Measurements from ENCODE around the gene SSBP2.

Gene SSBP2

DNA sequence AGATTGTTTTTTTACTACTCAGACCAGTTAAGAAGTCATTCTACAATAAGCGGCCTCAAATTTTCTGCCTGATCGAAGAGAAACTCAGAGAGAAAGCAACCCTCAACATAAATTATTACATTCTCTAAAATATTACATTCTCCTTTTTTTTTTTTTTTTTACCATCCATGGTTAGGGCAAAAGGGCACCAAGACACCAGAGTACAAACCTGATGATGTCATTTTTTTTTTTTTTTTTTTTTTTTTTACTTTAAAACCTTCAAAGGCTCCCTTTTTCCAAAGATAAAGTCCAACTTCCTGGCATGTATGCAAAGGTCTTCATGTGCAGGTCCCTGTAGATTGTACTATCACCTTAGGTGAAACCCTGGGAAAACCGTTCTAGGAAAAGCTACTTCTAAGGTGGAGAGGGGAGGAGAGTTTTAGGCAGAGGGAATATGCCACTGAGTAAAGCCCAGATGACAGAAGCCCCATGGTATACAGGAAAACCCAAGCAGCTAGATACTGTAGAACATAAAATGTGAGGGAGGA, 104.4 kb downstream of the SSBP2 start:
- Histone ChIP-seq H3K9me3 (ENCODE audit: control insufficient read depth in 1 of 2, low read length in 2 of 2) (no peaks in the 10 kb centered on the region), H3K9ac (ENCODE audit: low read depth in 1 of 2, low read length in 2 of 2) (no peak overlapping the region), H3K4me3 (ENCODE audit: low read depth in 1 of 2, low read length in 2 of 2) (no peak overlapping the region), H3K27ac (ENCODE audit: low read depth, low read length) (no peak overlapping the region), H3K36me3 (ENCODE audit: control insufficient read depth in 1 of 2, insufficient read depth in 2 of 2, low read length in 2 of 2) (no peaks in the 10 kb centered on the region), H3K4me1 (ENCODE audit: control insufficient read depth in 1 of 2, insufficient read depth in 2 of 2, low read length in 2 of 2) (no peaks in the 10 kb centered on the region), H3K27me3 (ENCODE audit: control insufficient read depth in 1 of 2, insufficient read depth in 2 of 2, low read length in 2 of 2) (no peaks in the 10 kb centered on the region)

DNA sequence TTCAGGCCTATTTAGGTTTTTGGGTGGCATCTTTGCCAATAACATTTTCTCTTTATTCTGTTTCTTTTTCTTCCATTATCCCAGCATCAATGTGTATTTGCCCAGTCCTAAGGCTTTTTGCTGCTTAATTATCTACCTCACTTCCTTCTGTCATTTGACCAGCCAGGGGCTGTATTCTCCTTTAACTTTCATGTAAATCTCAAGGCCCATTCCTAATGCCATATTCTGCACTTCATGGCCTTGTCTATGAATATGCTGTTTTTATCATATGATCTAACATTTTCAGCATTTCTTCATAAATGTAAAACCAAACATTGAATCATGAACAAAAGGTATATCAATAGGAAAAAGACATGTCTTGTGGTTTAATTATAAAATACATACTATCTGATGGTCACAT, 108.7 kb downstream of the SSBP2 start:
- no peaks in the 10 kb centered on the region for H3K9me3 ChIP-seq (ENCODE audit: control insufficient read depth in 1 of 2, low read length in 2 of 2)
- H3K4me3 ChIP-seq (ENCODE audit: low read depth in 1 of 2, low read length in 2 of 2): no peak overlapping the region
- no peaks in the 10 kb centered on the region for H3K27me3 ChIP-seq (ENCODE audit: control insufficient read depth in 1 of 2, insufficient read depth in 2 of 2, low read length in 2 of 2)
- no peaks in the 10 kb centered on the region for H3K36me3 ChIP-seq (ENCODE audit: control insufficient read depth in 1 of 2, insufficient read depth in 2 of 2, low read length in 2 of 2)
- H3K4me1 ChIP-seq (ENCODE audit: control insufficient read depth in 1 of 2, insufficient read depth in 2 of 2, low read length in 2 of 2): no peaks in the 10 kb centered on the region
- H3K27ac ChIP-seq (ENCODE audit: low read depth, low read length): no peak overlapping the region
- no peak overlapping the region for H3K9ac ChIP-seq (ENCODE audit: low read depth in 1 of 2, low read length in 2 of 2)

DNA sequence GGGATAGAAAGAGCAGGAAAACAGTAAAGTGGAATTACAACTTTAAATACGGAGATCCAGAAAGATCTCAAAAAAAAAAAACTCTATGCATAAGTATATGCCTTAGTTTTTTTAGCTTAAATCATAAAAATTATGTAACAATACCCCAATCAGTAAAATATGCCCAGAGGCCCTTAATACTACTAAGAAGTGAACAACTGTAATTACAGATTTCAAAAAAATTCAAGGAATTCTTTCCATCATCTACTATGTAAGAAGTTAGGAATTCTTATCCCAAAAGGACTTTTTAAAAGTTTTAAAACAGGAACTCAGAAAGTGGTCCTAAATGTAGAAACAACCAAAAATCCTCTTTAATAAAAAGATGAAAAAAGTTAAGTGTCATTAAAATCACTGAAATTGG, 111.3 kb downstream of the SSBP2 start:
- no peak overlapping the region for H3K9ac ChIP-seq (ENCODE audit: low read depth in 1 of 2, low read length in 2 of 2)
- no peaks in the 10 kb centered on the region for H3K9me3 ChIP-seq (ENCODE audit: control insufficient read depth in 1 of 2, low read length in 2 of 2)
- no peaks in the 10 kb centered on the region for H3K4me1 ChIP-seq (ENCODE audit: control insufficient read depth in 1 of 2, insufficient read depth in 2 of 2, low read length in 2 of 2)
- no peaks in the 10 kb centered on the region for H3K27me3 ChIP-seq (ENCODE audit: control insufficient read depth in 1 of 2, insufficient read depth in 2 of 2, low read length in 2 of 2)
- H3K27ac ChIP-seq (ENCODE audit: low read depth, low read length): no peak overlapping the region
- H3K36me3 ChIP-seq (ENCODE audit: control insufficient read depth in 1 of 2, insufficient read depth in 2 of 2, low read length in 2 of 2): peaks cover 0 to 3% of the 10 kb centered on the region in 2 donors
- no peak overlapping the region for H3K4me3 ChIP-seq (ENCODE audit: low read depth in 1 of 2, low read length in 2 of 2)

DNA sequence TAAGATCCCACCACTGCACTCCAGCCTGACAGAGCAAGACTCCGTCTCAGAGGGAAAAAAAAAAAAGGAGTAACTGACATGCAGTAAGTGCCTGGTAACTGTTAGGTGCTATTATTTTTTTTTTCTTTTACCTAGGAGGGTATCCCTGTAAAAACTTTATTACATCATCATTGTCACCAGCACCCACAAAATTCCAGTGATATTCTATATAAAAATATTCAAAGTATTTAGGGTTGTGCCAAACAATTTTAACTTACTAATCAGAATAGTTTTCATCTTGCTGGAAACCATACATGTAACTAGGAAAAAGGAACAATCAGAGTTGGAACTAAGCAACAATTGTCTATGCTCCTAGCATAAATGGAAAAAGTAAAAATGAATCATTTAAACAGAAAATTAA, 112.4 kb downstream of the SSBP2 start:
- H3K27ac ChIP-seq (ENCODE audit: low read depth, low read length): no peak overlapping the region
- no peaks in the 10 kb centered on the region for H3K9me3 ChIP-seq (ENCODE audit: control insufficient read depth in 1 of 2, low read length in 2 of 2)
- H3K9ac ChIP-seq (ENCODE audit: low read depth in 1 of 2, low read length in 2 of 2): no peak overlapping the region
- H3K27me3 ChIP-seq (ENCODE audit: control insufficient read depth in 1 of 2, insufficient read depth in 2 of 2, low read length in 2 of 2): no peaks in the 10 kb centered on the region
- H3K4me3 ChIP-seq (ENCODE audit: low read depth in 1 of 2, low read length in 2 of 2): no peak overlapping the region
- no peaks in the 10 kb centered on the region for H3K4me1 ChIP-seq (ENCODE audit: control insufficient read depth in 1 of 2, insufficient read depth in 2 of 2, low read length in 2 of 2)
- peaks cover 0 to 3% of the 10 kb centered on the region in 2 donors for H3K36me3 ChIP-seq (ENCODE audit: control insufficient read depth in 1 of 2, insufficient read depth in 2 of 2, low read length in 2 of 2)

DNA sequence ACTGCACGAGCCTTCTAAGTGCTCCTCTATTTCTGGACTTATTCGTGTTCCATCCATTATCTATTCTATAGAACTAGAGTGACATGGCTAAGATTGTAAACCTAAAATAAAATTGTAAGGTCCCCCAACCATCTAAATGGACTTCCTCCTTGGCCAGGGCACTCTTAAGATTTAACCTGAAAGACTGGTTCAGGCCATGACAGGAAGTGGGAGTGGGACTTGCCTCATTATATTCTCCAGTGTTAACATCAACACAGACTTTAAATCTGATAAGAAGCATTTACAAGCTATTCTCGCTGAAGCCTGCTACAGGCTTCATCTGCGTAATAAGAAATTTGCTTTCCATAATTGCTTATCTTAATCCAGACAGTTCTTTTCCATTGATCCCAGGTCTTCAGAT, 117.0 kb downstream of the SSBP2 start:
- no peaks in the 10 kb centered on the region for H3K9me3 ChIP-seq (ENCODE audit: control insufficient read depth in 1 of 2, low read length in 2 of 2)
- no peaks in the 10 kb centered on the region for H3K27me3 ChIP-seq (ENCODE audit: control insufficient read depth in 1 of 2, insufficient read depth in 2 of 2, low read length in 2 of 2)
- peaks cover 0 to 3% of the 10 kb centered on the region in 2 donors for H3K36me3 ChIP-seq (ENCODE audit: control insufficient read depth in 1 of 2, insufficient read depth in 2 of 2, low read length in 2 of 2)
- H3K9ac ChIP-seq (ENCODE audit: low read depth in 1 of 2, low read length in 2 of 2): no peak overlapping the region
- H3K4me1 ChIP-seq (ENCODE audit: control insufficient read depth in 1 of 2, insufficient read depth in 2 of 2, low read length in 2 of 2): no peaks in the 10 kb centered on the region
- H3K27ac ChIP-seq (ENCODE audit: low read depth, low read length): no peak overlapping the region
- H3K4me3 ChIP-seq (ENCODE audit: low read depth in 1 of 2, low read length in 2 of 2): no peak overlapping the region

DNA sequence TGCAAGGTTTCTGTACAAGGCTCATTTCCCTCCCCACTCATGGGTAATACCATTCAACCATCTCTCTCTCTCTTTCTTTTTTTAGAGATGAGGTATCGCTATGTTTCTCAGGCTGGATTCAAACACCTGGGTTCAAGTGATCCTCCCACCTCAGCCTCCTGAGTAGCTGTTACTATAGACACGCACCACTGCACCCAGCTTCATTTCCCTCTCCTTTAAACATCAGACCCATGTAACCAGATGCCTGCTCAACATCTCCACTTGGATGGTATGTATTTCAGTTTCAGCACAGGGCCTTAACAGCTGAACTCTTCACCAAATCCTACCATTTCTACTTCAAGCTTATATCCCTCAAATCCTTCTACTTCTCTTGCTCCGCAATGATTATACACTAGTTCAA, 117.4 kb downstream of the SSBP2 start:
- Histone ChIP-seq H3K9ac (ENCODE audit: low read depth in 1 of 2, low read length in 2 of 2) (no peak overlapping the region), H3K9me3 (ENCODE audit: control insufficient read depth in 1 of 2, low read length in 2 of 2) (no peaks in the 10 kb centered on the region), H3K36me3 (ENCODE audit: control insufficient read depth in 1 of 2, insufficient read depth in 2 of 2, low read length in 2 of 2) (peaks cover 0 to 3% of the 10 kb centered on the region in 2 donors), H3K27ac (ENCODE audit: low read depth, low read length) (no peak overlapping the region), H3K4me1 (ENCODE audit: control insufficient read depth in 1 of 2, insufficient read depth in 2 of 2, low read length in 2 of 2) (no peaks in the 10 kb centered on the region), H3K27me3 (ENCODE audit: control insufficient read depth in 1 of 2, insufficient read depth in 2 of 2, low read length in 2 of 2) (no peaks in the 10 kb centered on the region), H3K4me3 (ENCODE audit: low read depth in 1 of 2, low read length in 2 of 2) (no peak overlapping the region)

DNA sequence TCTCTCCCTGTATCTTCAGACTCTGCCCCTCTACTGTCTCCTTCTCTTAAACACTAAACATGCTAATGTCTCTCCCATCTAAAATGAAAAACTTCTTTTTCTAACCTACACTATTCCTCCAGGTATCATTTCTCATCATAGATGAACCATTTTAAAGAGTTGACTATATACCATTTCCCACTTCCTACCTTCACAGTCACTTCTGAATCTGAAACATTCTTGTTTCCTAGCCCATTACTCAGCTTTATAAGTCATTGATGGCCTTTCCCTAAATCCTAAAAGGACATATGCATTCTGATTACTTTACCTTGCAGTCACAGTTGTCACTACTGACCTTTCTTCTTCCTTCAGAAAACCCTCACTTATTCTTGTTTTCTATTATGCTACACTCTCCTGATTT, 118.2 kb downstream of the SSBP2 start:
- H3K4me1 ChIP-seq (ENCODE audit: control insufficient read depth in 1 of 2, insufficient read depth in 2 of 2, low read length in 2 of 2): no peaks in the 10 kb centered on the region
- H3K4me3 ChIP-seq (ENCODE audit: low read depth in 1 of 2, low read length in 2 of 2): no peak overlapping the region
- no peak overlapping the region for H3K9ac ChIP-seq (ENCODE audit: low read depth in 1 of 2, low read length in 2 of 2)
- H3K36me3 ChIP-seq (ENCODE audit: control insufficient read depth in 1 of 2, insufficient read depth in 2 of 2, low read length in 2 of 2): peaks cover 0 to 3% of the 10 kb centered on the region in 2 donors
- H3K9me3 ChIP-seq (ENCODE audit: control insufficient read depth in 1 of 2, low read length in 2 of 2): no peaks in the 10 kb centered on the region
- no peaks in the 10 kb centered on the region for H3K27me3 ChIP-seq (ENCODE audit: control insufficient read depth in 1 of 2, insufficient read depth in 2 of 2, low read length in 2 of 2)
- no peak overlapping the region for H3K27ac ChIP-seq (ENCODE audit: low read depth, low read length)

DNA sequence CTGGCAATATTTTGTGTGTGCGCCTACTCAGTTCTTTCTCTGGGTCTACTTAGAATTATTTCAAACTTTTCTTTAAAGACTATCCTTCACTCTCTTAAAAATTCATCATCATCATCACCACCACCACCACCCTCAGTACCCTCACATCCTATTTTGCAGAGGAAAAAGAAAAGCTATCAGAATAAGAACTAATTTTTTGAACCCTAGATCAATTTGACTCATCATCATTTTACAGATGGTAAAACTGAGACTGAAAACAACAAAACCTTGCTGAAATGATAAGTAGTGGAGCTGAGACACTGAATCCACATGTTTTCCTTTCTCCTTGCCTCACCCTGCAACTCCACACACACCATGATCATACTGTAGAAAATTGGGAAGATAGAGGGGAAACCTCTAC, 119.3 kb downstream of the SSBP2 start:
- Histone ChIP-seq H3K9me3 (ENCODE audit: control insufficient read depth in 1 of 2, low read length in 2 of 2) (no peaks in the 10 kb centered on the region), H3K9ac (ENCODE audit: low read depth in 1 of 2, low read length in 2 of 2) (no peak overlapping the region), H3K27me3 (ENCODE audit: control insufficient read depth in 1 of 2, insufficient read depth in 2 of 2, low read length in 2 of 2) (no peaks in the 10 kb centered on the region), H3K27ac (ENCODE audit: low read depth, low read length) (no peak overlapping the region), H3K36me3 (ENCODE audit: control insufficient read depth in 1 of 2, insufficient read depth in 2 of 2, low read length in 2 of 2) (peaks cover 0 to 3% of the 10 kb centered on the region in 2 donors), H3K4me1 (ENCODE audit: control insufficient read depth in 1 of 2, insufficient read depth in 2 of 2, low read length in 2 of 2) (no peaks in the 10 kb centered on the region), H3K4me3 (ENCODE audit: low read depth in 1 of 2, low read length in 2 of 2) (no peak overlapping the region)

DNA sequence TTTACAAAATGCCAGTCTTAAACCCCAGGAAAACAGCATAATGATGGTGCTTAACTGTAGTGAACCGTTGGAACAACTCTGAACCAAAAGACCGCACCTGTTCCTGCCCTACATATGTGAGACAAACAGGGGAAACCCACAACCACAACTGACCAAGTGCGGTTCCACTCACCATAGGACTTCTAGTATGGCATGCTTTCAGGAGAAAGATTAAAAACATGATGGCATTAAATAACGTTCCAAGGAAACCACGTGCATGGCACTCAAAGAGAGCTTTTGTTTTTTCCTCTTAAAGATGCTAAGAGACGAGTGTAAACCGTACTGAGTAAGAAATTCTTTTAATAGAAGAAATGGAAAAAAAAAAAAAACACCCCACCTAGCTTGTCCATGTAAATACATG, 119.8 kb downstream of the SSBP2 start:
- Histone ChIP-seq H3K9ac (ENCODE audit: low read depth in 1 of 2, low read length in 2 of 2) (no peak overlapping the region), H3K4me3 (ENCODE audit: low read depth in 1 of 2, low read length in 2 of 2) (no peak overlapping the region), H3K9me3 (ENCODE audit: control insufficient read depth in 1 of 2, low read length in 2 of 2) (no peaks in the 10 kb centered on the region), H3K4me1 (ENCODE audit: control insufficient read depth in 1 of 2, insufficient read depth in 2 of 2, low read length in 2 of 2) (no peaks in the 10 kb centered on the region), H3K27ac (ENCODE audit: low read depth, low read length) (no peak overlapping the region), H3K36me3 (ENCODE audit: control insufficient read depth in 1 of 2, insufficient read depth in 2 of 2, low read length in 2 of 2) (peaks cover 0 to 3% of the 10 kb centered on the region in 2 donors), H3K27me3 (ENCODE audit: control insufficient read depth in 1 of 2, insufficient read depth in 2 of 2, low read length in 2 of 2) (no peaks in the 10 kb centered on the region)

DNA sequence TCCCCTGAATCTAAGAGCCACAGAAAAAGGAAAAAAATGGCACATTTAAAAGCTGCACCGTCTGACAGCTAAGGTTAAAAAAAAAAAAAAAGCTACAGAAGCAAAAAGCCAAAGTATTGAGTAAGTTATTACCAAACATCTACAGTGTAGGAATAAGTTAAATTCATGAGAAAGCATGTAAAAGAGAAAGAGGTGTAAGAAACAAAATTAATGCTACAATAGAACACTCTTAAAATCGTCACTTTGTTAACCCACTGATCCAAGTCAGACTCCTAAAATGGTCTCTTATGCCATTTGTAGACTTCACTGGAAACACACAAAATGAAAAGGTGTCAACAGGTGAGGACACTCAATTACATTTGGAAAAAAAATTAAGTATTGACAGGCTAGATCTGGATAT, 120.2 kb downstream of the SSBP2 start:
- no peaks in the 10 kb centered on the region for H3K9me3 ChIP-seq (ENCODE audit: control insufficient read depth in 1 of 2, low read length in 2 of 2)
- H3K27me3 ChIP-seq (ENCODE audit: control insufficient read depth in 1 of 2, insufficient read depth in 2 of 2, low read length in 2 of 2): no peaks in the 10 kb centered on the region
- no peak overlapping the region for H3K9ac ChIP-seq (ENCODE audit: low read depth in 1 of 2, low read length in 2 of 2)
- H3K4me1 ChIP-seq (ENCODE audit: control insufficient read depth in 1 of 2, insufficient read depth in 2 of 2, low read length in 2 of 2): no peaks in the 10 kb centered on the region
- no peak overlapping the region for H3K4me3 ChIP-seq (ENCODE audit: low read depth in 1 of 2, low read length in 2 of 2)
- no peak overlapping the region for H3K27ac ChIP-seq (ENCODE audit: low read depth, low read length)
- peaks cover 0 to 3% of the 10 kb centered on the region in 2 donors for H3K36me3 ChIP-seq (ENCODE audit: control insufficient read depth in 1 of 2, insufficient read depth in 2 of 2, low read length in 2 of 2)

DNA sequence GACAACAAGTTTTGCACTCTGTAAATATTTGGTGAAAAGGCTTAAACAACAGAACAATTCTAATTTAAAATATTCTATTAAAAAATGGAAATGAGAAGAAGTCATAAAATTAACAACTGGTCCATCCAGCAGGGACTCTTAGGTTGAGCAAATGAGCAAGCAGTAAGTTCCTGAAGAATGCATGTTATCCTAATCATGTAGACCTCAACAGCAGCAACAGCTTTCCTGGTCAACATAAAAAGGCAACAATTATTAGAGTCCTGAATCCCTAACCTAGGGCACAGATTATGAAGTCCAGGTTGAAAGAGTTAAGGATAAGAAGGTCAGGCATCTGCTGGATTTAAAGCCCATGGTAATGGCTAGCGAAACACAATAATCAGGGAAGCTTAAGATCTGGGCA, 120.9 kb downstream of the SSBP2 start:
- Histone ChIP-seq H3K4me1 (ENCODE audit: control insufficient read depth in 1 of 2, insufficient read depth in 2 of 2, low read length in 2 of 2) (no peaks in the 10 kb centered on the region), H3K9me3 (ENCODE audit: control insufficient read depth in 1 of 2, low read length in 2 of 2) (no peaks in the 10 kb centered on the region), H3K27ac (ENCODE audit: low read depth, low read length) (no peak overlapping the region), H3K9ac (ENCODE audit: low read depth in 1 of 2, low read length in 2 of 2) (no peak overlapping the region), H3K36me3 (ENCODE audit: control insufficient read depth in 1 of 2, insufficient read depth in 2 of 2, low read length in 2 of 2) (peaks cover 0 to 3% of the 10 kb centered on the region in 2 donors), H3K27me3 (ENCODE audit: control insufficient read depth in 1 of 2, insufficient read depth in 2 of 2, low read length in 2 of 2) (no peaks in the 10 kb centered on the region), H3K4me3 (ENCODE audit: low read depth in 1 of 2, low read length in 2 of 2) (no peak overlapping the region)
